CD4-positive, alpha-beta T cell treated with Interleukin-2 at 100 ng/mL for 4 hours (primary cell): ENCODE data around the gene PPP4R3C.
"Not testable (repeated sequence)": the region's sequence is repeated elsewhere in the genome, so short reads cannot be mapped to it uniquely, and the experiment has no call there.

Experiments used
- DNase-seq: peaks from one replicate; pipeline ENCODE4 v3.0.0-alpha.2; 2020; ENCODE audit warnings: low spot score

Gene PPP4R3C

DNA sequence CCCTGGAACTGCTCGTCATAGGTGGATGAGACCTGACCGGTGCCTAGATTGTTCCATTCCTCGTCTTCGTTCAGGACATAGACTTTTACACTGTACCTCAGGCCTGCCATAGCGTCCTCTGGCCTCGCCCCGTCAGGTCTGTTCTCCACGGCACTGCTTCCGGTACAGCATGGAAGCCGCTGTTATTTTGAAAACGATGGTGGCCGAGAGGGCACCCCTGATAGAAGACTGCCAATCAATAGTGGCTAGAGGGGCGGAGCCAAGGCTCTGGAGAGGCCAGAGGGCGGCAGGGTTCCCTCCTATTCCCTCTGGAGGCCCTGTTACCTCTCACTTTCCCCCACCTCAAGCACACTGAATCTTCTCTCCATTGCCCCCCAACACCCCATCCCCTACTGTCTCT lies at the start of gene PPP4R3C:
Gene PPP4R3C (minus strand): TSS at position 155 of the 400 bp plus-strand sequence. CDS start 45 bp downstream, at position 110.
- DNase-seq: no peak

GRCh38 chrX:27491397-27491796 lies 28.3 kb upstream of the PPP4R3C start:
- no peak for DNase-seq

DNA sequence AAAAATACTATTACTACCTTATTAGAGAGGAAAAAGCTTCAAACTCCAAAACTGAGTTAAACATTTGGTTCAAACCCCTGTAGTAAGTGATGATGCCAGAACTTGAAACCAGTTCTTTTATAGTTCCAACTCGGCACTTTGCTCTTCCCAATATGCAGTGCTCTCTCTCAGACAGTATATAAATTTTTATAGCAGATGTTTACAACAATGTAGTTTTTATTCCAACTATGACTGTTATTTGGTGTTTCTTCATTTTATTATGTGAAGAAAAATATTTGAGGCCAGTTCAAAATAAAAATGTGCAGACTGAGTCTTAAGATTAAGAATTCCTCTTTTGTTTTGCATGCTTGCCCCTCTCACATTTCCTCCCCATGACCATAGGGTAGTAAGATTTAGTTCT lies 2.9 kb upstream of the PPP4R3C start:
- no peak for DNase-seq

DNA sequence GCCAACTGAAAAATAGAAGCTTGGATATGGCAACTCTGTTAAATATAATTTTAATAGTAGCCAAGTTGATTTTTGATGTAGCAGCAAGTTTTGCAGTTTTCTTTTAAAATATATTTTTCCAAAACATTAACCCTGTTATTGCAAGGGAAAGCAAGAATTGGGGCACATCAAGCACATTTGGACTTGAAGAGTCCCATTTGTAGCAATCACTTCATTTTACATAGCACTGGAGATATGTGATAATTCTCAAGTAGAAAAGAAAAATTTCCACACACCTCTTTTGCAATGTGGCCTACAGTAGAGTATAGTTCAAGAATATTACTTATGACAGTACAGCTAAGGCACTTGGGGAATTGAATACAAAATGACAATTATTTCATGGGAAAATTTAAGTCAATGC lies 1.9 kb upstream of the PPP4R3C start:
- no peak for DNase-seq

GRCh38 chrX:27459129-27459528 lies 4.0 kb downstream of the PPP4R3C start:
- DNase-seq: not testable (repeated sequence)

- DNase-seq: not testable (repeated sequence)
These were observed 4.6 kb downstream of the PPP4R3C start for GRCh38 chrX:27458544-27458943.

DNA sequence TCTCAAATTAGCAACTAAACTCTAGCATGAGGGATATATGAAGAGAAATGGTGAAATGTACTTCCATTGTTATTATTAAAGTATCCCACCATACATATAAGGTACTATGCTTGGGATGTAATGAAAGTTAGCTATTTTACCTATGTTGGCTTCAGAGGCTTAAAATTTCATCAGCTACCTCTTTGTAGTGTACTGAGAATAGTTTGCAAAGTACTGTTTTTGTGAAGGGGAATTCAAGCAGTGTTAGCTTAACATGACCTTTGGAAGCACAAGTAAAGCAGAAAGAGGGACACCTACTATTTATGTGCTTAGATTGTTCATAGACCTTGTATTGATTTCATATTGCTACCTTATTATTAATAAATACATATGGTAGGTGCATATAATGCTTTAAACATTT lies 11.8 kb downstream of the PPP4R3C start:
- no peak for DNase-seq

DNA sequence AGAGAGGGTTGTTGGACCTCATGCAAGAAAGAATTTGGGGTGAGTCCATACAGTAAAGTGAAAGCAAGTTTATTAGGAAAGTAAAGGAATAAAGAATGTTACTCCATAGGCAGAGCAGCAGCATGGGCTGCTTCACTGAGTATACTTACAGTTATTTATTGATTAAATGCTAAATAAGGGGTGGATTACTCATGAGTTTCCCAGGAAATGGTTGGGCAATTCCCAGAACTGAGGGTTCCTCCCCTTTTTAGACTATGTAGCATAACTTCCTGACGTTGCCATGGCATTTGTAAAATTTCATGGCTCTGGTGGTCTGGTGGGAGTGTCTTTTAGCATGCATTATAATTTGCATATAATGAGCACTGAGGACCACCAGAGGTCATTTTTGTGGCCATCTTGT lies 16.7 kb downstream of the PPP4R3C start:
- DNase-seq: no peak

DNA sequence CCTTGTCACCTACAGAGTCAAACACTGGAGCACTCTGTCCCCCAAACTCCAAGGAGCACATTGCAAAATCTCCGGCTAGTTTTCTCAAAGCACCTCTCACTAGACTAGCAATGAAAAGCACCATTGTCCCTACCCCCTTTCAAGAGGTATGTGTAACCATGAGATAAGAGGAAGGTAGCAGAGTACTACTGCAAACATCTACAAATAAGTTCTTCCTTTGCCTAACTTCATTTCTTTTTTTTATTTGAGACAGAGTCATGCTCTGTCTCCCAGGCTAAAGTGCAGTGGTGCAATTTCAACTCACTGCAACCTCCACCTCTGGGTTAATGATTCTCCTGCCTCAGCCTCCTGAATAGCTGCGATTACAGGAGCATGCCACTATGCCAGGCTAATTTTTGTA lies 17.7 kb downstream of the PPP4R3C start:
- no peak for DNase-seq

- DNase-seq: no peak
These were observed 18.8 kb downstream of the PPP4R3C start for GRCh38 chrX:27444093-27444908.

DNA sequence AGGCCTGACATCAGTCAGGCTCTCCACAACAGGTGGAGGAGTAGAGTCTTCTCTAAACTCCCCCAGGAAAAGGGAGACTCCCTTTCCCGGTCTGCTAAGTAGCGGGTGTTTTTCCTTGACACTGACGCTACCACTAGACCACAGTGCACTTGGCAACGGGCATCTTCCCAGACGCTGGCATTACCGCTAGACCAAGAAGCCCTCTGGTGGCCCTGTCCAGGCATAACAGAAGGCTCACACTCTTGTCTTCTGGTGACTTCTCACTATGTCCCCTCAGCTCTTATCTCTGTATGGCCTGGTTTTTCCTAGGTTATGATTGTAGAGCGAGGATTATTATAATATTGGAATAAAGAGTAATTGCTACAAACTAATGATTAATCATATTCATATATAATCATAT lies 20.7 kb downstream of the PPP4R3C start:
- DNase-seq: not testable (repeated sequence)

GRCh38 chrX:27439771-27440170 lies 23.4 kb downstream of the PPP4R3C start:
- DNase-seq: no peak

DNA sequence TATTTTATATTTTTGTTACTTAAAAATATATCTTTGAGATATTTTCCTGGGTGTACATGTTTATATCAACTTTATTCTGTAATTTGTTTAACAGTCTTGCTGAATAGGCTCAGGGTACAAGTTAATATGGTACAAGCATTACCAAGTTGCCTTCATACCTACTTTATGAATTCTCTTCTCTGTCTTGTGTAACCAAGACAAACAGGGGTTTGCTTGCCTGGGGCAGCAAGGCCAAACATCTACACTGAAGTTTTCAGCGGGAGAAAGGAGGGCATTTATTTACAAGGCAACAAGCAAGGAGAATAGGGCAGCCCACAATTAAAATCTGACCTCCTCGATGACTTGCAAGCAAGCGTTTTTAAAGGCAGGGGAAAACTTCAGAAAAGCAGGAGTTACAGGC lies 24.2 kb downstream of the PPP4R3C start:
- DNase-seq: no peak

- DNase-seq: no peak
These were observed 28.1 kb downstream of the PPP4R3C start for GRCh38 chrX:27435031-27435430.
